WTC11 (cell line): ENCODE measurements around the gene H1-8.

ENCODE experiments used
- ESRRA ChIP-seq: sonication (generic); formaldehyde crosslinking; IDR thresholded peaks from 2 replicates; pipeline ENCODE4 v1.8.1; 2022; ENCODE audit warnings: mild to moderate bottlenecking, missing genetic modification reagents, borderline replicate concordance
- JUN ChIP-seq: sonication (generic); formaldehyde crosslinking; IDR thresholded peaks from 2 replicates; pipeline ENCODE4 v1.8.0; 2023; ENCODE audit warnings: mild to moderate bottlenecking, missing genetic modification reagents
- NR1H2 ChIP-seq: sonication (generic); formaldehyde crosslinking; IDR thresholded peaks from 2 replicates; pipeline ENCODE4 v1.9.0; 2021; ENCODE audit warnings: mild to moderate bottlenecking, moderate library complexity, missing genetic modification reagents
- NR3C1 ChIP-seq: sonication (generic); formaldehyde crosslinking; conservative IDR thresholded peaks from 2 replicates; pipeline ENCODE4 v1.8.1; 2023; ENCODE audit warnings: low read depth, mild to moderate bottlenecking, missing genetic modification reagents
- SMAD3 ChIP-seq: sonication (generic); formaldehyde crosslinking; IDR thresholded peaks from 2 replicates; pipeline ENCODE4 v1.8.0; 2022; ENCODE audit warnings: missing genetic modification reagents, mild to moderate bottlenecking, borderline replicate concordance
- ZNF416 ChIP-seq: fragments of 250-450 bp; sonication (Bioruptor Pico); IDR thresholded peaks from 2 replicates; pipeline ENCODE4 v1.9.0; 2021; ENCODE audit warnings: mild to moderate bottlenecking, inconsistent platforms
- TF ChIP-seq, protein P1 (sequence below): fragments of 200-600 bp; IDR thresholded peaks from 2 replicates; pipeline ENCODE4 v1.8.0; 2022; ENCODE audit warnings: antibody characterized with exemption
- TF ChIP-seq, protein P2 (sequence below): sonication (generic); formaldehyde crosslinking; IDR thresholded peaks from 2 replicates; pipeline ENCODE4 v1.8.1; 2023; ENCODE audit warnings: mild to moderate bottlenecking, missing genetic modification reagents, moderate library complexity
- TF ChIP-seq, protein P3 (sequence below): sonication (generic); formaldehyde crosslinking; IDR thresholded peaks from 2 replicates; pipeline ENCODE4 v1.8.0; 2023; ENCODE audit warnings: mild to moderate bottlenecking, missing genetic modification reagents

DNA sequence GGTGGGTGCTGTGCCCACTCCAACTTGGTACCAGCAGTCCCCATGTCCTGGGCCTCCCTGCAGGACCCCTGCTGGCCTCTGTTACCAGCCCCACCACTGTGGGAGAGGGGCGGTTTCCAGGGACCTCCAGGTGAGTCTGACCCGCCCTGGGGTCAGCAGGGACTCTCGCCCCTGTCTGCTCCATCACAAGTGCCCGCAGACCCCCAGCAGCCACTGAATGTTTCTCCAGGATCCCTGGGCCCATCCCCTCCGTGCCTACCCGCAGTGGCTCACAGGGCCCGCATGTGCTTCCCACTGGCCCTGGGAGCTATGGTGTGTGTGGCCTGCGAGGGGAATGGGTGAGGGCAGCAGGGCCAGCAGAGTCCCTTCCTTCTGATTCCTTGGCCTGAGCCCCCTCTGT is 24.4 kb upstream of the H1-8 start:
- TF ChIP-seq JUN (no peak), NR3C1 (CRISPR knock-in tag) (no peak), NR1H2 (no peak), ZNF416 (CRISPR knock-in tag) (no peak), SMAD3 (no peak), ESRRA (CRISPR knock-in tag) (no peak)
- TF ChIP-seq, protein P1, sequence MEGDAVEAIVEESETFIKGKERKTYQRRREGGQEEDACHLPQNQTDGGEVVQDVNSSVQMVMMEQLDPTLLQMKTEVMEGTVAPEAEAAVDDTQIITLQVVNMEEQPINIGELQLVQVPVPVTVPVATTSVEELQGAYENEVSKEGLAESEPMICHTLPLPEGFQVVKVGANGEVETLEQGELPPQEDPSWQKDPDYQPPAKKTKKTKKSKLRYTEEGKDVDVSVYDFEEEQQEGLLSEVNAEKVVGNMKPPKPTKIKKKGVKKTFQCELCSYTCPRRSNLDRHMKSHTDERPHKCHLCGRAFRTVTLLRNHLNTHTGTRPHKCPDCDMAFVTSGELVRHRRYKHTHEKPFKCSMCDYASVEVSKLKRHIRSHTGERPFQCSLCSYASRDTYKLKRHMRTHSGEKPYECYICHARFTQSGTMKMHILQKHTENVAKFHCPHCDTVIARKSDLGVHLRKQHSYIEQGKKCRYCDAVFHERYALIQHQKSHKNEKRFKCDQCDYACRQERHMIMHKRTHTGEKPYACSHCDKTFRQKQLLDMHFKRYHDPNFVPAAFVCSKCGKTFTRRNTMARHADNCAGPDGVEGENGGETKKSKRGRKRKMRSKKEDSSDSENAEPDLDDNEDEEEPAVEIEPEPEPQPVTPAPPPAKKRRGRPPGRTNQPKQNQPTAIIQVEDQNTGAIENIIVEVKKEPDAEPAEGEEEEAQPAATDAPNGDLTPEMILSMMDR = no peak
- TF ChIP-seq, protein P2, sequence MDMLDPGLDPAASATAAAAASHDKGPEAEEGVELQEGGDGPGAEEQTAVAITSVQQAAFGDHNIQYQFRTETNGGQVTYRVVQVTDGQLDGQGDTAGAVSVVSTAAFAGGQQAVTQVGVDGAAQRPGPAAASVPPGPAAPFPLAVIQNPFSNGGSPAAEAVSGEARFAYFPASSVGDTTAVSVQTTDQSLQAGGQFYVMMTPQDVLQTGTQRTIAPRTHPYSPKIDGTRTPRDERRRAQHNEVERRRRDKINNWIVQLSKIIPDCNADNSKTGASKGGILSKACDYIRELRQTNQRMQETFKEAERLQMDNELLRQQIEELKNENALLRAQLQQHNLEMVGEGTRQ (CRISPR knock-in tag) = no peak
- TF ChIP-seq, protein P3, sequence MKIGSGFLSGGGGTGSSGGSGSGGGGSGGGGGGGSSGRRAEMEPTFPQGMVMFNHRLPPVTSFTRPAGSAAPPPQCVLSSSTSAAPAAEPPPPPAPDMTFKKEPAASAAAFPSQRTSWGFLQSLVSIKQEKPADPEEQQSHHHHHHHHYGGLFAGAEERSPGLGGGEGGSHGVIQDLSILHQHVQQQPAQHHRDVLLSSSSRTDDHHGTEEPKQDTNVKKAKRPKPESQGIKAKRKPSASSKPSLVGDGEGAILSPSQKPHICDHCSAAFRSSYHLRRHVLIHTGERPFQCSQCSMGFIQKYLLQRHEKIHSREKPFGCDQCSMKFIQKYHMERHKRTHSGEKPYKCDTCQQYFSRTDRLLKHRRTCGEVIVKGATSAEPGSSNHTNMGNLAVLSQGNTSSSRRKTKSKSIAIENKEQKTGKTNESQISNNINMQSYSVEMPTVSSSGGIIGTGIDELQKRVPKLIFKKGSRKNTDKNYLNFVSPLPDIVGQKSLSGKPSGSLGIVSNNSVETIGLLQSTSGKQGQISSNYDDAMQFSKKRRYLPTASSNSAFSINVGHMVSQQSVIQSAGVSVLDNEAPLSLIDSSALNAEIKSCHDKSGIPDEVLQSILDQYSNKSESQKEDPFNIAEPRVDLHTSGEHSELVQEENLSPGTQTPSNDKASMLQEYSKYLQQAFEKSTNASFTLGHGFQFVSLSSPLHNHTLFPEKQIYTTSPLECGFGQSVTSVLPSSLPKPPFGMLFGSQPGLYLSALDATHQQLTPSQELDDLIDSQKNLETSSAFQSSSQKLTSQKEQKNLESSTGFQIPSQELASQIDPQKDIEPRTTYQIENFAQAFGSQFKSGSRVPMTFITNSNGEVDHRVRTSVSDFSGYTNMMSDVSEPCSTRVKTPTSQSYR = no peak
